ENCODE data around the gene ACAD8. TPM values are rescaled to one million over a fixed set of nuclear protein-coding genes. Genes with fewer than 3 reads are reported as not detected.
"Not testable (repeated sequence)": the region's sequence is repeated elsewhere in the genome, so short reads cannot be mapped to it uniquely, and the experiment has no call there.

The ACAD8 gene
- total RNA-seq, 1 donor from 2014 or later, result 48.4 TPM

DNA sequence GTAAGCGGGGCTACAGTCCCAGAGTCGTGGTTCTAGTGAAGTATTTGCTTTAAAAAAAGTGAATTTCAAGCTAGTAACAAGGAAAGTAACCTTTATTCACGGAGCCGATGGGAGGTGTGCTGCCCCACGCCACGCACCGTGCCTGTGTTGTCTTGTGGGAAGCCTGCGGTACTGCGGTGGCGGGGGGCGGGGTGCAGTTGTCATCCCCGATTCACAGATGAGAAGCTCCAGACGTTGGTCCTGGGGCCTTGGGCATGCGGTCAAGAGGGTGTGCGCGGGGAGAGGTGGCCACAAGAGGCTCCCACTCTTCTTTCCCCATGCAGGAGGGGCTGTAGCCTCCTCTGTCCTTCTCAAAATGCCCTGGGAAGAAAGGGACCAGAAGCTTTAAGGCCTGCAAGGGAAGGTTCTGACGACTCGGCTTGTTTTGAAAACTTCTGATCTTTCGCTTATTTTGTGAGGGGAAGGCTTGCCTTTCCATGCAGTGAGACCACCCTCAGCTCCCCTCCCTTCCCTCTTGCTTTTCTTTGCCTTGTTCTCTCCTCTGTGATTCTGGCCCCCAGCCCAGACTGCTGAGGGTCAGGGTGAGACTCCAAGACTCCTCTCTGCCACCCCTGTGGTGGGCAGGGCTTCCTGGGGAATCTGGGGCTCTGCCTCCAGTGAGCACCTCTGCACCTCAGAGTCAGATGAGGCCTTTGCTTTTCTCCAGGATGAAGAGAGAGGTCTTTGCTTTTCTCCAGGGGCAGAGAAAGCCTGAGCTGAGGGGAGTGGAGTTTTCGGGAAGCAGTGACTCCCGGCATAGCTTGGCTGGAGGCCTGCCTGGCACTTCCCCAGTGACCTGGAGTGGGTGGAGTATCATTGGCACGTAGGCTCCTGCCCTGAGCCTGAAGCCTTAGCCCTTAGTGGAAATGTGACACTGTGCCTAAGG is 29.0 kb downstream of the ACAD8 start:
- Mint-ChIP-seq H3K27me3 (ENCODE audit: insufficient read depth, low read depth) (peaks cover 24% of the 10 kb centered on the region), H3K36me3 (peaks cover 4% of the 10 kb centered on the region), H3K4me3 (no peak overlapping the region), H3K9me3 (peaks cover under 1% of the 10 kb centered on the region), H3K4me1 (peaks cover 1% of the 10 kb centered on the region), H3K27ac (no peak overlapping the region)
- Histone ChIP-seq H3K79me2 (ENCODE audit: low read depth) (no peaks in the 10 kb centered on the region), H3K4me2 (no peak overlapping the region), H3K27me3 (peaks cover 17% of the 10 kb centered on the region), H3K27ac (no peak overlapping the region), H3K36me3 (no peaks in the 10 kb centered on the region), H3K9me3 (ENCODE audit: low read depth) (no peaks in the 10 kb centered on the region), H3K4me3 (no peak overlapping the region), H4K20me1 (ENCODE audit: low read depth) (no peaks in the 10 kb centered on the region), H2AFZ (replicated peaks) (no peak overlapping the region), H3F3A (ENCODE audit: low read depth) (peaks cover 2% of the 10 kb centered on the region), H3K9ac (no peak overlapping the region), H3K4me1 (no peaks in the 10 kb centered on the region)
- DNase-seq (ENCODE audit: low spot score), result no peak
- no peak for TF ChIP-seq CTCF (IDR thresholded peaks at IDR 0.05)
- TF ChIP-seq EZH2 (IDR thresholded peaks at IDR 0.05), result no peak
- TF ChIP-seq EZH2phosphoT487 (IDR thresholded peaks at IDR 0.05), result no peak

DNA sequence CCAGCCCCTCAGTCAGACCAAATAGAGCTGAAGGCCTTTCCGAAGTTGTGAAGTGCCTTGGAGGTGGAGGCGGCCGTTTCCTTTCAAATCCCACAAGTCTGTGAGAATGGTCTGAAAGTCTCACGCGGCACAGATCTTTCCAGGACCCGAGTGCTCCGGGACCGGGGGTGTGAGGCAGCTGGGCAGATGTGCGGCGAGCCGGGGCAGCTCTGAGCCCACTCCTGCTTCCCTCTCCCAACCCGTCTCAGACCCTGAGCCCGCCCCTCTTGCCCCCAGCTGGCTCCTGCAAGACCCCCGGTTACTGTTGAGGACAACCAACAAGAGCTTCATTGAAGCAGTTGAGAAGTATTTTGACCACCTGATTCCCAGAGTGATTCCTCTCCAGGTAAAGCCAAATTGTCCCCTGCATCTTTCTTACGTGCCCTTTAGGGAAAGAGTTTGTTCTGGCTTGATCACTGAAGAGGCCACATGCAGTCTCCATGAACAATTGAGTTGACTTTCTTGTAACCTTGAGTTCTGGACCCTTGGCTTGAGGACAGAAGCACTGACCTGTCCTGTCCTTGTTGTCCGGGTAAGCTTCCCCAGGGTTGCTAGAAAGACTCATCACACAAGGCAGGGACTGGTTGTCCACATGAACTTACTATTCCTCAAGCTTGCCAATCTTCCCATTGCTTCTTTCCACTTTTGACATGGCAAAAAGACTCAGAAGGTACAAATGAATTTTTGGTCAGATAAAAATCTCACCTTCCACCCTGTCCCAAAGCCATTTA is 30.3 kb downstream of the ACAD8 start:
- no peak for DNase-seq (ENCODE audit: low spot score)
- no peaks in the 10 kb centered on the region for H3K79me2 ChIP-seq (ENCODE audit: low read depth)
- no peak overlapping the region for H2AFZ ChIP-seq (replicated peaks)
- Mint-ChIP-seq H3K9me3 (no peaks in the 10 kb centered on the region), H3K4me1 (peaks cover 5% of the 10 kb centered on the region), H3K36me3 (peaks cover 1% of the 10 kb centered on the region), H3K4me3 (no peak overlapping the region), H3K27me3 (ENCODE audit: insufficient read depth, low read depth) (peaks cover 19% of the 10 kb centered on the region), H3K27ac (no peak overlapping the region)
- H3K4me1 ChIP-seq, result no peaks in the 10 kb centered on the region
- no peak overlapping the region for H3K27ac ChIP-seq
- H3K4me3 ChIP-seq, result no peak overlapping the region
- no peak overlapping the region for H3K4me2 ChIP-seq
- H4K20me1 ChIP-seq (ENCODE audit: low read depth), result no peaks in the 10 kb centered on the region
- no peaks in the 10 kb centered on the region for H3K36me3 ChIP-seq
- no peaks in the 10 kb centered on the region for H3K9me3 ChIP-seq (ENCODE audit: low read depth)
- no peak overlapping the region for H3K9ac ChIP-seq
- H3F3A ChIP-seq (ENCODE audit: low read depth), result no peaks in the 10 kb centered on the region
- TF ChIP-seq EZH2 (IDR thresholded peaks at IDR 0.05), result no peak
- TF ChIP-seq CTCF (IDR thresholded peaks at IDR 0.05), result no peak
- no peak for TF ChIP-seq EZH2phosphoT487 (IDR thresholded peaks at IDR 0.05)
- peaks cover 4% of the 10 kb centered on the region for H3K27me3 ChIP-seq

- H3F3A ChIP-seq (ENCODE audit: low read depth); H3K27ac Mint-ChIP-seq; H3K4me1 ChIP-seq; H3K36me3 Mint-ChIP-seq; H3K4me2 ChIP-seq; H3K9me3 ChIP-seq (ENCODE audit: low read depth); H3K27ac ChIP-seq; H4K20me1 ChIP-seq (ENCODE audit: low read depth); DNase-seq (ENCODE audit: low spot score); H3K27me3 ChIP-seq; H2AFZ ChIP-seq (replicated peaks); H3K4me3 ChIP-seq; H3K9me3 Mint-ChIP-seq; H3K4me3 Mint-ChIP-seq; H3K79me2 ChIP-seq (ENCODE audit: low read depth); H3K9ac ChIP-seq; H3K36me3 ChIP-seq: not testable (repeated sequence)
- H3K4me1 Mint-ChIP-seq, result peaks cover 11% of the 10 kb centered on the region
- H3K27me3 Mint-ChIP-seq (ENCODE audit: insufficient read depth, low read depth), result peaks cover 17% of the 10 kb centered on the region
Measured at GRCh38 chr11:134284349-134284748, 31.0 kb downstream of the ACAD8 start.
